ENCODE results near the gene WDR82.
"Not testable (repeated sequence)": the region's sequence is repeated elsewhere in the genome, so short reads cannot be mapped to it uniquely, and the experiment has no call there.

WDR82 gene

GRCh38 chr3:52288674-52289073 lies 10.2 kb upstream of the WDR82 start:
- no peak for FAIRE-seq

GRCh38 chr3:52286777-52287110 lies 8.3 kb upstream of the WDR82 start:
- no peak for FAIRE-seq

- FAIRE-seq = not testable (repeated sequence)
Measured at GRCh38 chr3:52284051-52284450, 5.6 kb upstream of the WDR82 start.

GRCh38 chr3:52283306-52283705 lies 4.9 kb upstream of the WDR82 start:
- no peak for FAIRE-seq

GRCh38 chr3:52281981-52282801 lies 3.7 kb upstream of the WDR82 start:
- no peak for FAIRE-seq

- FAIRE-seq = no peak
Measured at GRCh38 chr3:52280050-52280461, 1.6 kb upstream of the WDR82 start.

GRCh38 chr3:52279596-52279995 lies 1.1 kb upstream of the WDR82 start:
- FAIRE-seq = no peak

GRCh38 chr3:52277972-52278509 lies 408 bp downstream of the WDR82 start:
- no peak for FAIRE-seq

GRCh38 chr3:52277071-52277964 lies 1.1 kb downstream of the WDR82 start:
- FAIRE-seq = no peak

GRCh38 chr3:52274781-52275180 lies 3.7 kb downstream of the WDR82 start:
- not testable (repeated sequence) for FAIRE-seq

- no peak for FAIRE-seq
Measured at GRCh38 chr3:52272831-52273230, 5.6 kb downstream of the WDR82 start.

- not testable (repeated sequence) for FAIRE-seq
Measured at GRCh38 chr3:52272172-52272571, 6.3 kb downstream of the WDR82 start.

- no peak for FAIRE-seq
Measured at GRCh38 chr3:52270252-52270754, 8.1 kb downstream of the WDR82 start.

- no peak for FAIRE-seq
Measured at GRCh38 chr3:52269776-52270175, 8.7 kb downstream of the WDR82 start.

GRCh38 chr3:52268036-52268435 lies 10.4 kb downstream of the WDR82 start:
- no peak for FAIRE-seq

GRCh38 chr3:52265387-52265786 lies 13.1 kb downstream of the WDR82 start:
- FAIRE-seq = no peak

- FAIRE-seq = no peak
Measured at GRCh38 chr3:52262447-52262846, 16.0 kb downstream of the WDR82 start.

GRCh38 chr3:52259448-52259847 lies 19.0 kb downstream of the WDR82 start:
- FAIRE-seq = no peak

GRCh38 chr3:52259035-52259434 lies 19.4 kb downstream of the WDR82 start:
- FAIRE-seq = no peak

- no peak for FAIRE-seq
Measured at GRCh38 chr3:52257911-52258310, 20.5 kb downstream of the WDR82 start.

- no peak for FAIRE-seq
Measured at GRCh38 chr3:52256622-52257021, 21.8 kb downstream of the WDR82 start.

GRCh38 chr3:52256159-52256558 lies 22.3 kb downstream of the WDR82 start:
- no peak for FAIRE-seq

GRCh38 chr3:52254608-52255007 lies 23.8 kb downstream of the WDR82 start:
- no peak for FAIRE-seq

Data from colon (tissue), 2 donors.